GM18502 (cell line): ENCODE measurements around the gene SDK2.

Experiments used
- ATAC-seq: cut with Tn5 transposase; IDR thresholded peaks from one replicate; pipeline ENCODE4 v1.9.1; 2021; ENCODE audit warnings: mild to moderate bottlenecking; ENCODE audit not compliant: unreplicated experiment, poor library complexity

Gene SDK2

DNA sequence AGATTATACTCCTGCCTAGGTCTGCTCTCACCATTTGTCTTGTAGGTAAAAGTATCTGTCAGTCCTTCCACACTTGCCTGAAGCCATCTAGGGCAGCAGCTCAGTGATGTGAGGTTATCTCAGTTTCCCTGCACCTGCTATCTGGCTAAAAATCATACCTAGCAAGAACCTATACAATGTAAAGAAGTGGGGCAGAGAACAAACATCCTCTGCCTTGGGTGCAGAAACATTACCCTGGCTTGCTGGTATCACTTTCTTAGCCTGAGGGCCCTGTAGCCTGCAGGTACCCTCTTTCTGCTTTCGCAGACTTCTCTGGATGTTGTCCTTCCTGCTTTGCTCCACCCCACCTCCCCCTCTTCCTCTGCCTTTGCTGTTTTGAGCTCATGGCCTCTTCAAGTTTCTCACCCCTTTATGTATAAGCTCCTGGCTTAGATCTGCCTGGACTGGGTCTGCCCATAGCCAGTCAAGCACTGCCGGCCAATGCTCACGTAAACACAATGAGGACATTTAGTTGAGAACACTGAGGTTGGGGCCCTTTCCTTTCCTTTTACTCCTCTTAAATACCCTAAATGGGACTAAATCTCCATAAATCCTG is 8.7 kb upstream of the SDK2 start:
- ATAC-seq = no peak

DNA sequence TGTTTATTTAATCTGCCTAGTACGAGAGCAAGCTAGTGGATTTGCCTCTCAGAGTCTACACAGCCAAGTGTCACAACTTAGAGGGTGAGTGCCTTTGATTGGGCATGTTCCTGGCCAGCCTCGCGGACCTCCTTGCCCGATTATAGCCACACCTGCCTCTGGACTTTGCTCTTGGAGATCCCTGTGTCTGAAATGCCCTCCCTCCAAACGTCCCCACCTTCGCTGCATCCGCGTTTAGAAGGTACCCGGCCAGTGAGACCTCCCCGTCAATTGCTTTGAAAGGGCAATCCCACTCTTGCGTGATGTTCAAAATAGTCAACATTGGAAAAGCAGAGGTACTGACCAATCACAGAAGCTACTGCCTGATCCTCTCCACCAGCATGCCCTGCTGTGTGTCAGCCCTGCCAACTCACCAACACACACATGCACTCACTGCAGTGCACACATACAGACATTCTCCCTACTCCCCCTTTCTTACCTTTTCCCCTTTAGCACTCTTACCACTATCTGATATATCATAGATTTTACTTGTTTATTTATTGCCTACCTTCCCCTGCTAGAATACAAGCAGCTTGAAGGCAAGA is 6.5 kb upstream of the SDK2 start:
- ATAC-seq = no peak

DNA sequence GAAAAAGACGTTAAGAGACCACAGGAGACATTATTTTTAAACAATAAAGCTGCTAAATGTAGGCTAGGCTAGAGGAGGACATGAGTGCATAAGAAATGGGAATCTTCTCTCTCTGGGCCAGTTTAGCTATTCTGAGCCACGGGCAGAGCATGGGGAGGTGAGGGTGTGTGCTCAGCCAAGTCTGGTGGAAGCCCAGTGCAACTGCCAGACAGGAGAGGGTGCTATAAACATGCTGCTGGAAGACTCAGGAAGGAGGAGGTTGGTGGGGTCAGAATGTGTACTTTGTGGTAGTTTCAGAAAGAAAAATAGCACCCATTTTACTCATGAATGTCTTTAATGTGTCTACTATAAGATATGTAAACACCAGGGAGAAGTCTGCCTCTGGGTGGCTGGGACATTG is 5.9 kb upstream of the SDK2 start:
- ATAC-seq = no peak

DNA sequence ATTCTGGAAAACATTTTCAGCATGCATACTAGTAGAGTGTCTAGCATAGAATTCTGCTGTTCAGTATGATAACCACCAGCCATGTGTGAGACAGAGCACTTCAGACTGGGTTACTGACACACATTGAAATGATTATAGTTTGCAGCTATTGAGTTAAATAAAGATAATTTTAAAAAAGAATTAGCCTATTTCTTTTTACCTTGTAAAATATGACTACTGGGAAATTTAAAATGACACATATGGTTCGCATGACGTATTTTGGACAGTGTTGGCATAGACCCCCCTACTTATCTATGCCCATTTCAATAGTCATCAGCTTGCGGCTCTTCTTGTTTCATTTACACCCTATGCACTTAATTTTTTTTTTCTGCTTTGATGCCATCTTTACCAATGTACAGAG is 4.7 kb upstream of the SDK2 start:
- no peak for ATAC-seq

DNA sequence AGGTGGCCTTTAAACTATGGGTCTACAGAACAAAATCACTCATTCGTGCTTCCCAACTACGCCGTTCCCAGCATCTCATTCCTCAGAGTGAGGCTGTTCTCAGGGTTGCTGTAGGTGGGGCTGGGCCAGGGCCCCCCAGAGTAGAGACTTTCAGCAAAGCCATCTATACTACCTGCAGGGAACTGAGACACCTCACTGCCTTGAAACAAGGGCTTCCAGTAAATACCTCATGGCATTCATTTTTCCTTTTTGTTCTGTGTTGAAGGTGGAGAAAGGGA is 4.2 kb upstream of the SDK2 start:
- no peak for ATAC-seq

DNA sequence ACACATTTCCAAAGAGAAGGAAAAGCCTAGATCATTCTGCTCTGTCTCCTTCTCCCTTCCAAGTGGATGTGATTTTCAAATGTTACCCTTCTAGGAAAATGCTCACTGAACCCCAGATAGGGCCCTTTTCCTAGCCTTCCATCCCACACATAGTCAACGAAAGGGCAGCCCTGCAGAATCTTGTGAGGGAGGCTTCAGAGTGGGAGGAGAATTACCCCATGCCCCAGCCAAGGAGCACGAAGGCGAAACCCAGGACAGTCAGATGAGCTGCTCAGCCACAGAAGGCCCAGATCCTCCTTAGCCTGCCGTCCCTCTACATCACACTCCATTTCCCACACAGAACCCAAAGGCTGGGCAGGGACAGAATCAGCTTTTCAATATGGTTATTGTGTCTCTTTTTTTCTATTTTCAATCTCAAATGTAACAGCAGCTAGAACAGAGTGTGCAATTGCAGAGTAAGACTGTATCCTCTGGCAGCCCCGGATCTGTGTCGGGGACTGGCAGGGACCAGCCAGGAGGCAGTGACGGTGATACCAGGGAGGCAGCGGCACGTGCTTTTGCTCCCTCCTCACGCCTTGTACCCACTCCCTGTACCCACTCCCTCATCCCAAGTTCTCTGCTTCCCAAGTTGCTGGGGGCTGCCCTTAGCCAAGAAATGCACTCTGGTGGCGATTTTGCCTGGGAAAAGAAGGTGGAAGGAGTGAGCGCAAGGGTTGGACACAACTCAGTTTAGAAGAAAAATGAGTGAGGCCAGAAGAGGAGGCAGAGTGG is 3.7 kb upstream of the SDK2 start:
- no peak for ATAC-seq

DNA sequence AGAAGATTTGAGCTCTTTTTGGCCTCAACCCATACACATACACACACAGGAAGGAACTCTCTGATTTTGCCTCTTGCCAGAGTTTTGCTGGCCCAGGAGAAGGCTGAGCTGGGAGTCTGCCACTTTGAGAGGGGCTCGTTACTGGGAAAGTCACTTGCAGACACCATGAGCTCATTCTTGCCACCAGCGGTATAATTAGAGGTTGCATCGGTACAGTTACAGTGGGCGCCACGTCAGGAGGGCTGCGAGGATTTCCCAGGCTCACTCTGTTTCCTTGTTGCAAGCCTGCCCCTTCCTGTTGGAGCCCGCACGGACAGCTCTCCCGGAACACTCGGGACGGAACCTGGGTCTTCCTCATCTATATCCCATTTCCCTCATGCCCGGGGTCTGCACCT is 3.1 kb upstream of the SDK2 start:
- no peak for ATAC-seq

DNA sequence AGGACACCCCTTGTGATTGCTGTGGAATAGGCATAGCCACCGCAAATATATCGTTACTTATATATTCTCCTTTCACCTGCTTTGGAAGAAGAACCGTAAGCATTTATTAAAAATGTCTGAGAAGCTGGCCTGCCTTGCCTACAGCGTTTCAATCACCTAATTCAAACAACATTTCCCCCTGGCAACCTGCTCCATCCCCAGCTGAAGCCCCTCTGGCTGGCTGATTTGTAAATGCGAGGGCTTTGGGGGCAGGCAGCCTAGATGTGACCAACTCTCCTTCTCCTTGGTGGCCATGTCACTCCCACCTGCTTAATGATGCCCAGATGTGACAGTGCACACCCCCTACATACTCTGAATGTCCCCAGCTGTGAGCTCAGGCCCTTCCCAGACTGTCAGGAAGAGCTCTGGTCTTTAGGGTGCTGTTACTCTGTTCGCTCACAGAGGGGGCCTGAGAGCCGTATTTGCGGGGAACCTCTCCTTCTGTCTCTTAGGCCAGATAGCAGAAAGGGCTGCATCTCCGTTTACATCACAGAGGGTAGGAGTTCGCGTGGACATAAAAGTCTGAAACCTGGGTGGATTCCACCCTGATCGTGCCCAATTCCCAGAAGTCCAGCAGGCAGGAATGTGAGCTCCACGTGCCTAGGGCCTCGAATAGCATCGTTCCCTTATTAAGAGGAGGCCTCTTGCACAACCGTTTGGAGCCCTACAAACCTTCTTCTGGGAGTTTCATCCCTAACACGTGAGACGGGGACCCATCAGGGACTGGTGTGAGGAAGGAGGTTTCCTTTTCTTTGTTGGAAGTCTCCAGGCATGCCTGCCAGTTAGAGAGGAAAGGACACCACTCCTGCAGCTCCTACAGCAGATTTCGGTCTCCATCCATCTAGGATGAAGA is 2.4 kb upstream of the SDK2 start:
- ATAC-seq = no peak

DNA sequence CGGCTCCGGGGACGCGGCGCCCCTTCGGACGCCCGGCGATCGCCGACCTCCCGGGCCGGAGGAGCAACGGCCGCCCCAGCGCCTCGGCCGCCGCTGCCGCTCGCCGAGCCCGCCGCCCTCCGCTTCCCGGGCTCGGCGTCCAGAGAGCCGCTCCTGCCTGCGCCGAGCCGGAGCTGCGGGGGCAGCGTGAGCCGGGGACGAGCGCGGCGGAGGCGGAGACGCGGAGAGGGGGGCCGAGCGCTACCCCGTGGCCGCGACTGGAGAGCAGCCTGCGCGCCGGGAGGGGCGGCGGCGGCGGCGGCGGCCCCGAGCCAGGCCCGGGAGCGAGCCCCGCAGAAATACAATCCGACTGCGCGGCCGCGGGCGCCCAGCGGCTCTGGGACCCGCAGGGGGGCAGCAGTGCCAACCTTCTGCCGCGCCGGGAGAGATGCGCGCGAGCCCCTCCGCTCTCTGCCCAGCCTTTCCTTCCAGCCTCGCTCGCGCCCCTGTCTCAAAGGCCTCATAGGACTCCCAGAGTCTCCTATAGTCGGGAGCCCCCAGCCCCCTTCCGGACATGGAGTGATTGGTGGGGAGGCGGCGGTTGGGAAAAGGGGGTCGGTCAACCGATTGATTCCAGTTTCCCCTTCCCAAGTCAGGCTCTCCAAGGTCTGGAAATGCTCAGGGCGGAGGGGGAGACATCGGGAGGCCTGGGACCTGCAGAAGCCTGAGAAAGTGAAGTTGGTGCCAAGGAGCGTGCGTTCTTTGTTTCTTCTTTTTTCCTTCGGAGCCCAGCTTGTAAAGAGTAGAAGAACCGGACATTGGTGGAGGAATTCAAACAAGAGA is 1.0 kb upstream of the SDK2 start:
- no peak for ATAC-seq

DNA sequence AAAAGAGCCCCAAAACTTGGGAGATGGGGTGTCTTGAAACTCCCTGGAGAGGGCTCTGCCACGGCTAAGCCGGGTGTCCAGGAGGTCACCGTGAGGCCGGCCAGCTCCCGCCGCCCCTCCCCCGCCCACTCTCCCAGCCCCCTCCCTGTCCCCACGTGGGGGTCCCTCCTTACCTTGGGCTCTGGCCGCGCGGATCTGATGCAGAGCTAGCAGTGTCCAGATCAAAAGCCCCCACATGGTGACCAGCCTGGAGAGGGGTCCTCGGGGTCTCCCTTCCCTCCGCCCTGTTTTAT is 447 bp downstream of the SDK2 start:
- ATAC-seq = no peak

DNA sequence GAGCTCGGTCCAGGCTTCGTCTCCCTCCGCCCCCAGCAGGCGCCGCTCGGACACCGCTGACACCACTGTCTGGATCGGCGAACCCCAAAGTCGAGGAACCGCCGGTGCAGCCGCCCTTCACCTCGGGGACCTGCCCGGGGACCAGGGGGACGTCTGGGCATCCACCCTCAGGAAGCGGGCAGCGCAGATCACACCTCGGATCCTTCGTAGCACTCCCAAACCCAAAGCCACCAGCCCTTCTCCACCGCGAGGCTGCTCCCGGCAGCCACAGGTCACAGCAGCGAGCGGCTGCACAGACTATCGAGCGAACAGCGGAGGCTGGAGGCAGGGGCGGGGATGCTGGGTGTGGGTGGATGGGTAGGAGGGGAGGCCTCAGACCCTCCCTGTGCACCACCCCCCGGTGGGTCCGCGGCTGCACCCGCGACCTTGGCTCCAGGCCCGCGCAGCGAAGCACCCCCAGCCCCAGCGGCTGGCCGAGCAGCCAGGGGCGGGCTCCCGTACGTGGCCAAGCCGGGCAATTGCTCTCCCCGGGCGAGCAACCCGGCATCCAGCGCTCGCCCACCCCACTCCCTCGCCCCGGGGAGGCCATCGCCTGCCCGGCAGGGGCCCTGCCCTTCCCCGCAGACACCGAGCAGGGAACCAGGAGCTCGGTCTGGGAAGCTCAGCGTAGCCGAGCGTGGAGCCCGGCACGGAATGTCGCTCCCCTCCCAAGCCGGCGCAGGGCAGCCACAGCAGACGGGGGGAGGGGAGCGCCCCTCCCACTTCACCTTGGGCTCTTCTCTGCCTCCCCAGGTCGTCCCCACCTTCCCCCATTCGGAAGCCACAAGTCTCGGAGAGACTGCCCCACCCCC is 1.0 kb downstream of the SDK2 start:
- no peak for ATAC-seq

DNA sequence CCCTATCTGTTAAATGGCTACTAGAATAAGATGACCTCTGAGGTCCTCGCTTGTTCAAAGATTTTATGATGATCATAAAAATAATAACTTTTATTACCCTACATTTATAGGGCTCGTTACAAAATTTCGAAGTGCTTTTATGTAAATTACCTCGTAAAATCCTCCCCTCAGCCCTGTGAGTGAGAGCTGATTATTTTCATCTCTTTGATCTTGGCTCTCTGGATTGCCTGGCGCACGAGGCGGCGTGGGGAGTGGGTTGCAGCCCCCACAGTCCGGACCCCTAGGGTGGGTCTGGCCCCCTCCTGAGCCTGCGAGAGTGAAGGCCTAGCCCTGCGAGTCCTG is 1.6 kb downstream of the SDK2 start:
- ATAC-seq = no peak

DNA sequence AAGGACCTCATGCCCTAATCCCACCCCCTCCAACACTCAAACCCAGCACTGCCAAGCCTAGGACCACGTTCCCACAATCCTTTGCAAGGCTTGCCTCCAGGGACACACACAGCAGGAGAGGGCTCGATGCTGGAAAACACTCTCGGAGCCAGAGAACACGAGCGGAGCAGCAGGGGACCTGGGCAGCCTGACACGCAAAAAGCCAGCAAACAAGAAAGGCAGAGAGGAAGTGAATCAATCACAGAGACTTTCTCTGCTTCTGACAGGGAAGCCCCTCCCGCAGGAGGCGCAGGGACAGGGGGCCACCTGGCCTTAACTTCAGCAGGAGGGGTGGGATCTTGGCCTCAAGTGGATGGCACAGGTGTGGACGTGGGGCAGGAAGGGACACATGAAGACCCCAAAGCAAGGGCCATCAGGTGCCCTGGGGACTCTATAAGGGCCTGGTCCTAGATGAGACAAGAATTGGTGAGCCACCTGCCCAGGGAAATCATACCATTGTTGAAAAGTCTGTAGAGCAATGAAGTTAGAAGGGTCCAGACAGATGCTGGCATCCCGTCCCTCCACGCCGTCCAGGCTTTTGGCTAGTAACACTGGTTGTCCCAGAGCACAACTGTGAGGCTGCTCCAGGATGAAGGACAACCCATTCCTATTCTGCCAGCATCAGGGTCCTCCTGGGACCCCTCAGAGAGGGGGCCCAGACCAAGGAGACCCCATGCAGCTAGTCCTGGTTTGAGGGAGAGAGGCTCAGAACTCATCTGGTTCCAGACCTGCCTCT is 2.2 kb downstream of the SDK2 start:
- no peak for ATAC-seq

DNA sequence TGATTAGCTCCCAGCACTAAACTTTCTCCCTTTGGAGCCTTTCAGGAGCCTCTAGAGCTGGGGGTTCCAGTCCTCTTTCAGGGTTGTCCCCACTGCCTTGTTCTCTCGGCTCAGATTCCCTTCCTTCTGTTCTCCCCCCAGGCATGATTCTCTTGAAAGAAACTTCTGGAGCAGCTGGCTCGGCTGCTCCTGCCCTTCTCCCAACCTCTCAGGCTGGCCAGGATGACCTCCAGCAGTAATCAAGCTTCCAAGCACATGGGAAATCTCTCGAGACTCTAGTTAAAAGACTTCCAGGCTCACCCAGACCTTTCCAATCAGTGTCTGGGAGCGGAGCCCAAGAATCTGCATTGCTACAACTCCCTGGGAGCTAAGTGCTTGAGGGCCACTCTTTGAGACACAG is 3.6 kb downstream of the SDK2 start:
- ATAC-seq = no peak

DNA sequence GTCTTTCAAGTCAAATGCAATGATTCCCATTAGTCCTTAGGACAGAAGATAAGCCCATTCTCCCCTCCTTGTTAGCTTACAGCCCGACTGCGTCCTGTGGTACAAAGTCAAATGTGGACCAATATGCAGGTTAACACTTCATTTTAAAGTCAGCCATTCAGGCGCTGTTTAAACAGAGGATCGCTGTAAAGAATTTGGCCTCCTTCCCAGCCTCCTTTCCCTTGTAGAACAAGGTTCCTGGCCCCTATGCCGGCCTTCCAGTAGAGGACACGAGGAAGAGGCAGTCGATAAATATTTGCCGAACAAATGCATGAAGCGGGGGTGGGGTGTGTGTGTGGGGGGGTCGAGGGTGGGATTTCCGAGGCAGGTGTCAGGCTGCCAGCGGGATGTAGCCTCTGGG is 4.3 kb downstream of the SDK2 start:
- ATAC-seq = no peak

DNA sequence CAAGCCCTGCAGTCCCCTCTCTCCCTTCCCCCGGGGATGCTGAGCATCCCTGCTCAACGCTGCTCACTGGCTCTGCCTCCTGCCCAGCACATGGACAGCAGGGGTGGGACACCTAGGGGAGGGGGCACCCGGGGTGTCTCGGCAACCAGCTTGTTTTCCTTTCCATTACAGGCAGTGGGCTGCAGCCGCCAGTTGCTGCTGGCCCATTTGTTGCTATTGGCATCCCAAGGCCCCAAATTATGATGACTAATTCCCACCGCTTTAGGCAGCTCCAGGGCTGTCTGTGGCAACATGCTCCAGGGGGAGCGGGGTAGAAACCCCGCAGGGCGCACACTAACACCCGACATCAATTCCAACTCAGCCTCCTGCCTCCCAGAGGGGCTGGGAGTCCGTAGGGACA is 4.9 kb downstream of the SDK2 start:
- no peak for ATAC-seq

DNA sequence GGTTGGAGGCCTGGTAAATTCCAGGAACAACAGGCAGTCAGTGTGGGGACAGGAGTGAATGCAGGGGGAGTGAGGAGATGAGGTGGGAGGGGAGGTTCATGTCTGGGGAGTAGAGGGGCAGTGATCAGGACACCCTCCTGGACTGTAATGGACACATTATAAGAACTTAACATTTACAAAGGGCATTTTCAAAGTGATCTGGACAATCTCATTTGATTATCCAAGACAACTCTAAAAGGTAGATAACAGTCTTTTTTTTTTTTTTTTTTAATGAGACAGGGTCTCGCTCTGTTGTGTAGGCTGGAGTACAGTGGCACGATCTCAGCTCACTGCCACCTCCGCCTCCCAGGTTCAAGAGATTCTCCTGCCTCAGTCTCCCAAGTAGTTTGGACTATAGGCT is 5.7 kb downstream of the SDK2 start:
- ATAC-seq = no peak

DNA sequence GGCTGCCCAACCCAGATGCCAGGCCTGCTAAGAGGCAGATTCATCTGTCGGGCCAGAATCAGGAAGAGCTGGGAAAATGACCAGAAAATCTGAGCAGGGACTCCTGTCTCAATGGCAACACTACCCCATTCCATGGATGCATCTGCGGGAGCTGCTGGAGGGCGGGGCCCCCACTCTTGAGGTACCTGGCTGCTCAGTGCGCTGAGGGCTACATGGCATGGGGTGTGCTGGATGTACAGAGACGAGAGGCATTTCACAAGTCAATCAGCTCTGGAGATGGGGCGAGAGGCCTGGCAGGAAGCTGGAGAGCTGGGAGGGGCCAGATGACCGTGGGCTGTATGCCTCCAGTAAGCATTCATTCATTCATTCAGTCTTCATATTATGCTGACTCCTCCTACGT is 6.4 kb downstream of the SDK2 start:
- ATAC-seq = no peak
